Activated naive CD4-positive, alpha-beta T cell (primary cell): ENCODE data around the gene FAM237B.
A peak's percentile ranks its signal among the peaks of the same experiment; 100 is the strongest.
"Not testable (repeated sequence)": the region's sequence is repeated elsewhere in the genome, so short reads cannot be mapped to it uniquely, and the experiment has no call there.

Experiments used
- DNase-seq, 4 experiments: peaks; one replicate each; lab custom pipeline; 2025; lab: John Stamatoyannopoulos, UW

The FAM237B gene

DNA sequence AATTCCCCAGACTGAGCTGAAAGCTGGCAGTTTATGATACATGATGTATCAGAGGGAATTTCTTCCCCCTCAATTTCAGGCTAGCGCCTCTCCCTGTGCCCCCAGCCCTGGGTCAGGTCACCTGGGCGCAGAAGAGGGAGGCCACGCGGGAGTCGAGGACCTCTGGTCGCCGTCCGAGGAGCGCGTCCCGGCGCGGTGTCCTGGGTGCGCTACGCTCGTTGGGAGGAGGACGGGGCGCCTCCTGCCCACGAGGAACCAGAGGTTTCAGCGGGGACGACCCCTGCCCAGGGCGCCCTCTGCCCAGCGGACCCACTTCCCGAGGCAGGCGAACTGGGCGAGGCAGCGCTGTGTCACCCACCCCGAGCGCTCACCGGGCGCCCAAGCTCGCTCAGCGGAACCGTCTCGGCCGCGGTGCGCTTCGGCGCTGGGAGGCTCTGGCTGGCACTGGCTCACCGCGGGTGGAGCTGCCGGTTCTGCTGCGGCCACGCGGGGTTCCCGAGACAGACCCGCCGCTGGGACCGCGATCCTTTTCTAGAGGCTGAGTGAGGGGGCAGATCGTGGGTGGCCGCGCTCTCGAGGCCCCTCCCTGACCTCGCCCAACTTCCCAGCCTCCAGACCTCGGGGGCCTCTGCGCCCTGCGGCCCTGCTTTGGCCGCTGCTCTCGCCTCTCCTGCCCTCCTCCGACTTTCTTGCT lies at the start of gene FAM237B:
TSS of gene FAM237B (minus strand) at position 504 of the 694 bp plus-strand sequence. CDS start 1,556 bp downstream, outside the sequence.
- DNase-seq, result no peak

GRCh38 chr7:90351987-90352386 lies 30.9 kb upstream of the FAM237B start:
- no peak for DNase-seq

GRCh38 chr7:90350032-90350431 lies 28.9 kb upstream of the FAM237B start:
- DNase-seq, result not testable (repeated sequence)

- DNase-seq, result no peak
These were observed 28.2 kb upstream of the FAM237B start for GRCh38 chr7:90349305-90349704.

- no peak for DNase-seq
These were observed 26.7 kb upstream of the FAM237B start for GRCh38 chr7:90347759-90348158.

GRCh38 chr7:90346336-90347125 lies 25.4 kb upstream of the FAM237B start, which contains the start of gene GTPBP10:
Gene GTPBP10 (plus strand): TSS chr7:90346716. CDS start chr7:90346742, 26 bp downstream.
- DNase-seq, result peak; percentile 84 to 93 (median 90)

- no peak for DNase-seq
These were observed 24.7 kb upstream of the FAM237B start for GRCh38 chr7:90345595-90346335.

DNA sequence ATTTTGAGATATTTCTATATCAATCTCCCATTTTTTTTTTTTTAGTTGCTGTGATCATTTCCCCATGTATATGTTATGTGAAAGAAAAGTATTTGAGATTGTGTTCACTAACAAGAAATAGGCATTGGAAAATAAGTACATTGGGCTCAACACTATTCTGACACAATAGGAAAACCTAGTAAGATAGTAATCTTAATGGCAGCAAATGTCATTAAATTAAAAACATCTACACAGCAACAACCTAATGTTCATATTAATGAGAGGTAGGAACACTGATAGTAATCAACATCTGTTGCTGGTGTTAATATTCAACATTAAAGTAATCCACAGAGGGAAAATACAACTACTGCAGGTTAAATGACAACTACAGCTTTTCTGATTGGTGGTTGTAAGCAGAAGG lies 23.9 kb upstream of the FAM237B start:
- DNase-seq, result no peak

DNA sequence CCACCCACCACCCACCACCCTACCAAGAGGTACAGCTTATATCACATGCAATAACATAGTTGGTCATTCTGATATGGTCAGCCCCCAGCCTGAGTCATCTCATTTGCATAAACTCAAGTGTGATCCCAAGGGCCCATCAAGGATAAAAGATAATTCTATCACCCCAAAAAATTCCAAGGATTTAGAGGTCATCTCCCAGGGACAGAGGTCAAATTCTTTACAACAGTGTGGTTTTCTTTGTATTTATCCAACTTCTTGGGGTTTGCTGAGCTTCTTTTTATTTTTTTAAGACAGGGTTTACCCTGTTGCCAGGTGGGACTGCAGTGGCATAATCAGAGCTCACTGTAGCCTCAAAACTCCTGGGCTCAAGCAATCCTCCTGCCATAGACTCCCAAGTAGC lies 16.0 kb upstream of the FAM237B start:
- DNase-seq, result no peak

- DNase-seq, result not testable (repeated sequence)
These were observed 13.8 kb upstream of the FAM237B start for GRCh38 chr7:90334926-90335325.

DNA sequence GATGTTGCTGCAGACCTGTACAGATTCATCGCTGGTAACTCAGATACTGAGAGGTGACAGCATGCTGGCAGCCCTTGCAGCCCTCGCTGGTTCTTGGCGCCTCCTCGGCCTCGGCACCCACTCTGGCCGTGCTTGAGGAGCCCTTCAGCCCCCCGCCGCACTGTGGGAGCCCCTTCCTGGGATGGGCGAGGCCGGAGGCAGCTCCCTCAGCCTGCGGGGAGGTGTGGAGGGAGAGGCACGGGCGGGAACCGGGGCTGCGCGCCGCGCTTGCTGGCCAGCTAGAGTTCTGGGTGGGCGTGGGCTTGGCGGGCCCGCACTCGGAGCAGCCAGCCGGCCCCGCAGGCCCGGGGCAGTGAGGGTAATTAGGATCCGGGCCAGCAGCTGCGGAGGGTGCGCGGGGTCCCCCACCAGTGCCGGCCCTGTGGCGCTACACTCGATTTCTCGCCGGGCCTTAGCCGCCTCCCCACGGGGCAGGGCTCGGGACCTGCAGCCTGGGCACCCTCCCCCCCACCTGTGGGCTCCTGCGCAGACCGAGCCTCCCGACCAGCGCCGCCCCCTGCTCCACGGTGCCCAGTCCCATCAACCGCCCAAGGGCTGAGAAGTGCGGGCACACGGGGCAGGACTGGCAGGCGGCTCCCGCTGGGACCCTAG lies 13.2 kb upstream of the FAM237B start:
- no peak for DNase-seq

GRCh38 chr7:90326500-90326899 lies 5.4 kb upstream of the FAM237B start:
- DNase-seq, result no peak

- no peak for DNase-seq
These were observed 1.7 kb upstream of the FAM237B start for GRCh38 chr7:90322837-90323236.

GRCh38 chr7:90320418-90320800 lies 695 bp downstream of the FAM237B start:
- DNase-seq, result no peak

DNA sequence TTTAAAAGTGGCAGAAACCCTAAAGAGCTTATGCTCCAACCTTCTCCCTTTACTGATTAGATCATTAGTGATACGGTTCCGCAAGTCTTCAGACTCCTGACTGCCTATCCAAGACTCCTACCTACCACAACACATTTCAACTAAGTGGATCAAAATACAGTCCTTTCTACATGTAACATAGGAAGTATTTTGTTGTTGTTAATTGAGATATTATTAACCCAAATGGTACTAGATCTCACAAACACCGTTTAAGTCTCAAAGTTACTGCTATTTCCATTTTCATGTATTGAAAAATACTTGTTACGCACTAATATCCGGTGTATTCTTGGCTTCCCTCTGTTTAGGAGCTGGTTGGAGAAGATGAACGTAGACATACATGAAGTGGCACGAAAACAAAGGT lies 1.1 kb downstream of the FAM237B start:
- no peak for DNase-seq

- no peak for DNase-seq
These were observed 7.2 kb downstream of the FAM237B start for GRCh38 chr7:90313907-90314306.

- no peak for DNase-seq
These were observed 8.4 kb downstream of the FAM237B start for GRCh38 chr7:90312745-90313144.

DNA sequence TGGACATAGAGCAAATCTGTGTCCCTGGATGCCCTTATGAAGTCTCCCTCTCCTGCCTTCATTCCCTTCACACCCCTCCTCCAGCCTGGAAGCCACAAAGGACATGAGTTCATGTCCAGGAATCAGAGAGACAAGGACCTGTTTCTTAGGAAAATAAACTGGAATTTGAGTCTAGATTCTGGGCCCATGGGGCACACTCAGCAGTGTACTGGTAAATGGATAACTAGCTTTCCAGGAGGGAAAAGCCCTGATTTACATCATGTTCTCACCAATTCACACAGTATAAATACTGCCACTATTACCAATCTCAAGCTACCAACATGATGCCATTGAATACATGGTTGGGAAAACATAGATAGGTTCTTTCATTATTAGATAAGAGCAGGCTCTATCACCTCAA lies 9.9 kb downstream of the FAM237B start:
- no peak for DNase-seq

DNA sequence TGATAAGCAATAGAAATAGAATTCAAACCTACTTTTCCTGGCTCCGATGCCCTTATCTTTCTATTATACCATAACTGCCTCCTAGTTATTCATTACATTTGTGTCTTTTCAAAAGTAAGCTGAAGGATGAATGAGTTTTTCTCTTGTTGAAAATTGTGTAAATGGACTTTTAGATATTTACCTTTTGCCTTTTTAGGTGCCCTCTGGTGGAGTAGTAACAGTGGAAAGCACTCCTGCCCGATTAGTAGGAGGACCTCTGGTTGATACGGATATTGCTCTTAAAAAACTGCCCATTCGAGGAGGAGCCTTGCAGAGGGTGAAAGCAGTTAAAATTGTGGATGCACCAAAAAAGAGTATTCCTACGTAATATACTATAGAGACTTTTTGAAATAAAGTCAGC lies 11.2 kb downstream of the FAM237B start:
- no peak for DNase-seq

DNA sequence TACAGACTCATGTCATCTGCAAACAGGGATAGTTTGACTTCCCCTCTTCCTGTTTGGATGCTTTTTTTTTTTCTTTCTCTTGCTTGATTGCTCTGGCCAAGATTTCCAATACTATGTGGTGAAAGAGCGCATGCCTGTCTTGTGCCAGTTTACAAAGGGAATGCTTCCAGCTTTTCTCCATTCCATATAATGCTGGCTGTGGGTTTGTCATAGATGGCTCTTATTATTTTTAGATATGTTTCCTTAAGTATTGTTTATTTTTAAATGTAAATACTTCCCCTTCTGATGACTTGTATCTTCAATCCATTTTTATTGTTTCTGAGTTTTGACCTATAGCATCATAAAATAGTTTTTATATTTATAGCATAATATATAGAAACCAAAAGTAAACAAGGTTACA lies 17.9 kb downstream of the FAM237B start:
- DNase-seq, result no peak

DNA sequence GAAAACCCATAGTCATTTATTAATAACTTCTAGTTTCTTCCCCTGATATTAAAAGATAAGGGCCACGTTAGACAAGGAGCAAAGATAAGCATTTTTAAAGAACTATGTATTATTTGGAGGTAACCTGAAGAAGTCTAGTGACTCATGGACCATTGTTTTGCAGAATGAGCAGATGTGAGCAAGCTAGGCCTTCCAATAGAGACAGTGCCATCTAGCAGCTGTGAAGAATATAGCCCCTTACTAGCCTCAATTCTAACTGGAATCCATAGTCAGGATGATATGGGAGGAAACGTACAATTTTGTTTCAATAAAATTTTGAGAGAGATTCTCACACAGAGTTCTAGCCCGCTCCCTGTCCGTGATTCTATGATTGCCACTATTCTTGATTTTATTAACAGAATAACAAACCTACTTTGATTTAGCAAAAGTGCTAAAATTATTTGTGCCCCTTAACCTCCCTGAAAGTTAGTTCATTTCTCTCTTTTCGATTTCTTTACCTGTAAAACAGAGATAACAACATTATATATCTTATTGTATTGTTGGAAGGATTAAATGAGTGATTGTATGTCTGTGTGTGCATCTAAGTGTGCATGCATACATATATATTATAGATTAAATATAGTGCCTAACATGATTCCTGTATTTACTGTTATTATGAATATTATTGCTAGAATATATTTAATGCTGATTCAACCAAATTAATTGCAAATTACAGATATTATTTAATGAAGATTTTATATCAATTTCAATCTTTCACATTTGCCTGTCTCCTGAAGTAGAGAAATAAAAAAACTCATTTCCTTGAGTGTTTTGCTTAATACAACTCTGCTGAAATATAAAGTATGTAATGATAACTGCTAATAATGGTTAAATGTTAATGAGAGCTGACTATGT lies 22.7 kb downstream of the FAM237B start:
- DNase-seq, result no peak
